GM12891 (cell line): ENCODE results near the gene RILP.

ENCODE experiments used
- POLR2A ChIP-seq: IDR thresholded peaks from 2 replicates; pipeline ENCODE4 v1.6.1; 2011; ENCODE audit warnings: low read depth, low read length, control low read depth
- POLR2AphosphoS5 ChIP-seq: IDR thresholded peaks from 2 replicates; pipeline ENCODE4 v1.6.1; 2011; ENCODE audit warnings: low read depth, low read length, control low read depth

- TF ChIP-seq POLR2A: no peak
- TF ChIP-seq POLR2AphosphoS5: no peak
Measured at GRCh38 chr17:1604831-1605528, 44.7 kb downstream of the RILP start.
